CD4-positive, alpha-beta T cell (primary cell): Measurements from ENCODE around the gene COL25A1. TPM values are rescaled to one million over a fixed set of nuclear protein-coding genes. Genes with fewer than 3 reads are reported as not detected.

Experiments used
- ATAC-seq: fragments of 200-7000 bp; cut with Tn5 transposase; one replicate; pipeline ENCODE4 v1.10.0; 2022; ENCODE audit warnings: mild to moderate bottlenecking; ENCODE audit not compliant: poor library complexity
- CTCF ChIA-PET: fragments of 350-600 bp; sonication (Branson Sonifier 250); formaldehyde crosslinking; loops from one replicate; lab custom pipeline; 2021; ENCODE audit warnings: antibody characterized with exemption, inconsistent platforms; lab: Charles Lee
- POLR2A ChIA-PET: fragments of 350-600 bp; sonication (Branson Sonifier 250); formaldehyde crosslinking; loops from one replicate; lab custom pipeline; 2021; ENCODE audit warnings: antibody characterized with exemption, inconsistent platforms; lab: Charles Lee
- DNase-seq, 14 experiments: peaks; one replicate each; pipeline ENCODE4 v3.0.0-alpha.2; 2013 to 2020; ENCODE audit warnings: mixed read lengths in 2 of 14
- H3K27ac ChIP-seq, 2 donors: one replicate each; pipeline versions ENCODE4 v1.5.1 to v1.7.0; 2013; ENCODE audit warnings: low read length in 2 of 2, low read depth in 1 of 2, mild to moderate bottlenecking in 1 of 2
- H3K27me3 ChIP-seq, 2 experiments: 1 replicate in 1 of 2; 2 replicates in 1 of 2; pipeline versions ENCODE4 v1.6.1 to v1.7.0; 2013; ENCODE audit warnings: low read length in 2 of 2, control low read depth in 1 of 2, mild to moderate bottlenecking in 1 of 2, moderate library complexity in 1 of 2; ENCODE audit not compliant: insufficient read depth in 2 of 2, control insufficient read depth in 1 of 2
- H3K36me3 ChIP-seq: one replicate; pipeline ENCODE4 v1.6.1; 2013; ENCODE audit warnings: low read length, control low read depth; ENCODE audit not compliant: insufficient read depth
- H3K4me1 ChIP-seq: one replicate; pipeline ENCODE4 v1.6.1; 2013; ENCODE audit warnings: low read length, control low read depth; ENCODE audit not compliant: insufficient read depth
- H3K4me3 ChIP-seq: one replicate; pipeline ENCODE4 v1.5.1; 2013; ENCODE audit warnings: mild to moderate bottlenecking, low read length, moderate library complexity
- H3K9me3 ChIP-seq, 2 experiments: 1 replicate in 1 of 2; 2 replicates in 1 of 2; pipeline versions ENCODE4 v1.6.1 to v1.7.0; 2013; ENCODE audit warnings: low read length in 2 of 2, mild to moderate bottlenecking in 2 of 2, control low read depth in 1 of 2, moderate library complexity in 1 of 2; ENCODE audit not compliant: control insufficient read depth in 1 of 2, insufficient read depth in 1 of 2
- H3K27ac Mint-ChIP-seq: one replicate; pipeline ENCODE4 v1.8.0; 2020; ENCODE audit warnings: mixed read lengths
- H3K27me3 Mint-ChIP-seq: one replicate; pipeline ENCODE4 v1.8.0; 2021; ENCODE audit warnings: mixed read lengths
- H3K36me3 Mint-ChIP-seq: one replicate; pipeline ENCODE4 v1.8.0; 2021; ENCODE audit warnings: low read depth, mixed read lengths
- H3K4me1 Mint-ChIP-seq: one replicate; pipeline ENCODE4 v1.8.0; 2021; ENCODE audit warnings: low read depth, mixed read lengths
- H3K4me3 Mint-ChIP-seq: one replicate; pipeline ENCODE4 v1.8.0; 2020; ENCODE audit warnings: mild to moderate bottlenecking, mixed read lengths
- H3K9me3 Mint-ChIP-seq: one replicate; pipeline ENCODE4 v1.8.0; 2020; ENCODE audit warnings: mixed read lengths
- intact Hi-C, 2 experiments: fragments of 100-400 bp; cut with DNase I in 1 of 2; cut with micrococcal nuclease in 1 of 2; formaldehyde crosslinking; loops; one replicate each; pipeline versions ENCODE4 v1.15.1 to v1.9.0; 2023 to 2025; cut with DNase I, micrococcal nuclease
- total RNA-seq, 174 experiments: library from RNA in 2 of 174; stranded (reverse) in 2 of 174; gene quantifications; one replicate each; pipeline ENCODE4 v1.2.3 and lab custom pipeline; 2021 to 2026
- TF ChIP-seq, protein P1 (sequence below): fragments of 200-600 bp; IDR thresholded peaks from one replicate; pipeline ENCODE4 v1.8.0; 2022; ENCODE audit warnings: antibody characterized with exemption, mild to moderate bottlenecking

COL25A1 gene
- total RNA-seq, 2 experiments from 2014 or later: 0.42 TPM; not detected in 1

GRCh38 chr4:109182696-109183095 lies 119.8 kb downstream of the COL25A1 start:
- no peak overlapping the region for H3K27ac ChIP-seq
- H3K36me3 ChIP-seq: no peaks in the 10 kb centered on the region
- TF ChIP-seq, protein P1, sequence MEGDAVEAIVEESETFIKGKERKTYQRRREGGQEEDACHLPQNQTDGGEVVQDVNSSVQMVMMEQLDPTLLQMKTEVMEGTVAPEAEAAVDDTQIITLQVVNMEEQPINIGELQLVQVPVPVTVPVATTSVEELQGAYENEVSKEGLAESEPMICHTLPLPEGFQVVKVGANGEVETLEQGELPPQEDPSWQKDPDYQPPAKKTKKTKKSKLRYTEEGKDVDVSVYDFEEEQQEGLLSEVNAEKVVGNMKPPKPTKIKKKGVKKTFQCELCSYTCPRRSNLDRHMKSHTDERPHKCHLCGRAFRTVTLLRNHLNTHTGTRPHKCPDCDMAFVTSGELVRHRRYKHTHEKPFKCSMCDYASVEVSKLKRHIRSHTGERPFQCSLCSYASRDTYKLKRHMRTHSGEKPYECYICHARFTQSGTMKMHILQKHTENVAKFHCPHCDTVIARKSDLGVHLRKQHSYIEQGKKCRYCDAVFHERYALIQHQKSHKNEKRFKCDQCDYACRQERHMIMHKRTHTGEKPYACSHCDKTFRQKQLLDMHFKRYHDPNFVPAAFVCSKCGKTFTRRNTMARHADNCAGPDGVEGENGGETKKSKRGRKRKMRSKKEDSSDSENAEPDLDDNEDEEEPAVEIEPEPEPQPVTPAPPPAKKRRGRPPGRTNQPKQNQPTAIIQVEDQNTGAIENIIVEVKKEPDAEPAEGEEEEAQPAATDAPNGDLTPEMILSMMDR: no peak
- intact Hi-C loops: no loop called here
- Mint-ChIP-seq H3K9me3 (peaks cover 2% of the 10 kb centered on the region), H3K27me3 (peaks cover 5% of the 10 kb centered on the region), H3K4me1 (no peaks in the 10 kb centered on the region), H3K4me3 (no peak overlapping the region), H3K27ac (no peak overlapping the region), H3K36me3 (no peaks in the 10 kb centered on the region)
- no peaks in the 10 kb centered on the region for H3K9me3 ChIP-seq
- no peaks in the 10 kb centered on the region for H3K4me1 ChIP-seq
- no peak overlapping the region for H3K4me3 ChIP-seq
- CTCF ChIA-PET: no interaction called here
- no peaks in the 10 kb centered on the region for H3K27me3 ChIP-seq
- DNase-seq (no peak), ATAC-seq (no peak)
- POLR2A ChIA-PET: no interaction called here

- Histone ChIP-seq H3K27ac (no peak overlapping the region), H3K9me3 (no peaks in the 10 kb centered on the region), H3K36me3 (no peaks in the 10 kb centered on the region), H3K27me3 (no peaks in the 10 kb centered on the region), H3K4me1 (no peaks in the 10 kb centered on the region), H3K4me3 (no peak overlapping the region)
- DNase-seq (no peak), ATAC-seq (no peak)
- Mint-ChIP-seq H3K27ac (no peak overlapping the region), H3K36me3 (no peaks in the 10 kb centered on the region), H3K4me1 (no peaks in the 10 kb centered on the region), H3K9me3 (no peaks in the 10 kb centered on the region), H3K4me3 (no peak overlapping the region), H3K27me3 (no peaks in the 10 kb centered on the region)
- POLR2A ChIA-PET: no interaction called here
- CTCF ChIA-PET: no interaction called here
- TF ChIP-seq, protein P1: no peak
- intact Hi-C loops: no loop called here
Observed at GRCh38 chr4:109179061-109179460, 123.4 kb downstream of the COL25A1 start.

DNA sequence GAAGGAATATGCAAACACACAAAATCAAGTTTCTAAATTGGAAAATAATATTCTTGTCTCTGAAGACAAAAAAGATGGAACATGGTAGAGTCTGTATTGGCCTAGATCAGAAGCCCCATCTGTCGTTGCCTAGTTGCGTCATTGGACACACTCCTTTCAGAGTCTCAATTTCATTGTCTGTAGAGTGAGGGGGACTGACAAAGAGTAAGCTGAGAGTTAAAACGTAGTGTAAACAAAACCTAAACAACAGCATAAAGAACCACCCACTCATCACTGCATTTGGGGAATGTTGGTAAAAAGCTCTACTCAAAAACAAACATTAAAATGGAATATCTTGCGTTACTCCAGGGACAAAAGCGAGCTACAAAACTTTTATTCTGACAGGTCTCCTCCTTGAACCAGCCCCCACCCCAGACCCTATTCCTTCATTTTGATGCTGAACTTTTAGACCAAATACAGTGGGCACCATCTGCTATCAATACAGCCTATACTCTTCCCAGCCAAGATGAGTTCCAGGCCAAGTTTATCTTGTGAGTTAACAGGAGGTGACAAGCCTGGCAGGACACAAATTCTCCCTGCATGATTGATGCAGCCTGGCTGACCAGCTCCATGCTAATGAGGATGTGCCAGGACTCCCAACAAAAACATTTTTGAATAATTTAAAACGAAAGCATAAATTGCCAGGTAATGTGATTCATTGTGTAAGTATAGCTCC lies 125.2 kb downstream of the COL25A1 start:
- Histone ChIP-seq H3K27me3 (no peaks in the 10 kb centered on the region), H3K4me3 (no peak overlapping the region), H3K9me3 (no peaks in the 10 kb centered on the region), H3K4me1 (no peaks in the 10 kb centered on the region), H3K36me3 (no peaks in the 10 kb centered on the region), H3K27ac (no peak overlapping the region)
- intact Hi-C loops: no loop called here
- H3K27me3 Mint-ChIP-seq: no peaks in the 10 kb centered on the region
- ChIA-PET CTCF (no interaction called here), POLR2A (no interaction called here)
- H3K27ac Mint-ChIP-seq: no peak overlapping the region
- no peak overlapping the region for H3K4me3 Mint-ChIP-seq
- H3K9me3 Mint-ChIP-seq: no peaks in the 10 kb centered on the region
- TF ChIP-seq, protein P1: no peak
- H3K36me3 Mint-ChIP-seq: no peaks in the 10 kb centered on the region
- H3K4me1 Mint-ChIP-seq: no peaks in the 10 kb centered on the region
- no peak for ATAC-seq
- no peak for DNase-seq
